Osteocyte (in vitro differentiated cells): ENCODE data around the gene PNMA3. TPM values are rescaled to one million over a fixed set of nuclear protein-coding genes. Genes with fewer than 3 reads are reported as not detected.
"Not testable (repeated sequence)": the region's sequence is repeated elsewhere in the genome, so short reads cannot be mapped to it uniquely, and the experiment has no call there.

Source experiments
- DNase-seq: peaks from one replicate; pipeline ENCODE4 v3.0.0; 2021; ENCODE audit warnings: mixed read lengths; ENCODE audit not compliant: unreplicated experiment; ENCODE audit errors: extremely low spot score
- H3K27ac Mint-ChIP-seq: one replicate; pipeline ENCODE4 v1.8.0; 2021; ENCODE audit warnings: mild to moderate bottlenecking, mixed read lengths; ENCODE audit not compliant: unreplicated experiment
- H3K27me3 Mint-ChIP-seq: one replicate; pipeline ENCODE4 v1.8.0; 2021; ENCODE audit warnings: mixed read lengths; ENCODE audit not compliant: unreplicated experiment
- H3K36me3 Mint-ChIP-seq: one replicate; pipeline ENCODE4 v1.8.0; 2021; ENCODE audit warnings: mixed read lengths; ENCODE audit not compliant: unreplicated experiment
- H3K4me1 Mint-ChIP-seq: one replicate; pipeline ENCODE4 v1.8.0; 2021; ENCODE audit warnings: mixed read lengths; ENCODE audit not compliant: unreplicated experiment
- H3K4me3 Mint-ChIP-seq: one replicate; pipeline ENCODE4 v1.8.0; 2021; ENCODE audit warnings: mild to moderate bottlenecking, moderate library complexity, mixed read lengths; ENCODE audit not compliant: unreplicated experiment
- H3K9me3 Mint-ChIP-seq: one replicate; pipeline ENCODE4 v1.8.0; 2021; ENCODE audit warnings: mixed read lengths; ENCODE audit not compliant: unreplicated experiment
- total RNA-seq: library from RNA; stranded (reverse); gene quantifications from 2 replicates; pipeline ENCODE4 v1.2.1, GENCODE V29; 2021
- TF ChIP-seq, protein P1 (sequence below): fragments of 200-600 bp; sonication (generic); IDR thresholded peaks from 2 replicates; pipeline ENCODE4 v1.5.0; 2021; ENCODE audit warnings: antibody characterized with exemption, mild to moderate bottlenecking, moderate library complexity

The PNMA3 gene
- total RNA-seq, 1 donor from 2014 or later: not detected

GRCh38 chrX:153074935-153075334 is 18.7 kb downstream of the PNMA3 start:
- no peak for DNase-seq
- H3K4me3 Mint-ChIP-seq: no peak overlapping the region
- no peaks in the 10 kb centered on the region for H3K36me3 Mint-ChIP-seq
- no peaks in the 10 kb centered on the region for H3K4me1 Mint-ChIP-seq
- no peaks in the 10 kb centered on the region for H3K27me3 Mint-ChIP-seq
- TF ChIP-seq, protein P1, sequence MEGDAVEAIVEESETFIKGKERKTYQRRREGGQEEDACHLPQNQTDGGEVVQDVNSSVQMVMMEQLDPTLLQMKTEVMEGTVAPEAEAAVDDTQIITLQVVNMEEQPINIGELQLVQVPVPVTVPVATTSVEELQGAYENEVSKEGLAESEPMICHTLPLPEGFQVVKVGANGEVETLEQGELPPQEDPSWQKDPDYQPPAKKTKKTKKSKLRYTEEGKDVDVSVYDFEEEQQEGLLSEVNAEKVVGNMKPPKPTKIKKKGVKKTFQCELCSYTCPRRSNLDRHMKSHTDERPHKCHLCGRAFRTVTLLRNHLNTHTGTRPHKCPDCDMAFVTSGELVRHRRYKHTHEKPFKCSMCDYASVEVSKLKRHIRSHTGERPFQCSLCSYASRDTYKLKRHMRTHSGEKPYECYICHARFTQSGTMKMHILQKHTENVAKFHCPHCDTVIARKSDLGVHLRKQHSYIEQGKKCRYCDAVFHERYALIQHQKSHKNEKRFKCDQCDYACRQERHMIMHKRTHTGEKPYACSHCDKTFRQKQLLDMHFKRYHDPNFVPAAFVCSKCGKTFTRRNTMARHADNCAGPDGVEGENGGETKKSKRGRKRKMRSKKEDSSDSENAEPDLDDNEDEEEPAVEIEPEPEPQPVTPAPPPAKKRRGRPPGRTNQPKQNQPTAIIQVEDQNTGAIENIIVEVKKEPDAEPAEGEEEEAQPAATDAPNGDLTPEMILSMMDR: no peak
- no peak overlapping the region for H3K27ac Mint-ChIP-seq
- H3K9me3 Mint-ChIP-seq: no peaks in the 10 kb centered on the region

- Mint-ChIP-seq H3K4me1 (no peaks in the 10 kb centered on the region), H3K9me3 (no peaks in the 10 kb centered on the region), H3K4me3 (no peak overlapping the region), H3K27me3 (no peaks in the 10 kb centered on the region), H3K36me3 (no peaks in the 10 kb centered on the region), H3K27ac (no peak overlapping the region)
- TF ChIP-seq, protein P1: no peak
- no peak for DNase-seq
Observed at GRCh38 chrX:153075366-153075765, 19.1 kb downstream of the PNMA3 start.

- H3K36me3 Mint-ChIP-seq, H3K9me3 Mint-ChIP-seq, H3K4me1 Mint-ChIP-seq, H3K4me3 Mint-ChIP-seq, H3K27me3 Mint-ChIP-seq, DNase-seq, H3K27ac Mint-ChIP-seq: not testable (repeated sequence)
Observed at GRCh38 chrX:153077437-153078135, 21.3 kb downstream of the PNMA3 start.

DNA sequence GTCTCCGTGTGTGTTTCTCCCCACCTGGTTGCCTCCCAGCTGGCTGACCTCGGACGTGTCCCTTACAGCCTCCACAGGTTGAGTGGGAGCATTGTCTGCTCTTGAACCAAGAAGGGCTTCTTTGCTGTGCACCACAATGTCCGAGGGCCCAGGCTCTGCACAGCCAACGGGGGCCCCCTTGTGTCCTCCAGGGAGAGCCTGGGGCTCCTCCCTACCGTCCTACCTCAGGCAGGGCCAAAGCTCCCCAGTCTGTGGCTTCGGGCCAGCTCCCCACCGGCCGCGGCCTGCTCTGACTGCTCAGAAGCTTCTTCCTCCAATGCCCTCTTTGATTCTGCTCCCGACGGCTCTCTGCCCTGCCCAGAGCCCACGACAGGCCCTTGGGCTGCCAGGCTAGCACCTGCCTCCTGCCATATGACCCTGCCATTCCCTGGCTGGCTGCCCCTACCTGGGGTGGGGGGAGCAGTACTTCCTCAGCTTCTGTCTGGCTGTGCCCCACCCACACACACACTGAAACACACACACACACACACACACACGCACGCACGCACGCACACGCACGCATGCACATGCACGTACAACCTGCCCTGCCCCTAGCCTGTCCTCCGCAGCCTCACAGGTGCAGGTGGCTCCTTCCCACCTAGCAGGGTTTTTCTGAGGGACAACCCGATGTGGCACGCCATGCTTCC is 27.1 kb downstream of the PNMA3 start:
- not testable (repeated sequence) for DNase-seq, H3K36me3 Mint-ChIP-seq, H3K4me1 Mint-ChIP-seq, H3K27me3 Mint-ChIP-seq, H3K27ac Mint-ChIP-seq, H3K9me3 Mint-ChIP-seq, H3K4me3 Mint-ChIP-seq

DNA sequence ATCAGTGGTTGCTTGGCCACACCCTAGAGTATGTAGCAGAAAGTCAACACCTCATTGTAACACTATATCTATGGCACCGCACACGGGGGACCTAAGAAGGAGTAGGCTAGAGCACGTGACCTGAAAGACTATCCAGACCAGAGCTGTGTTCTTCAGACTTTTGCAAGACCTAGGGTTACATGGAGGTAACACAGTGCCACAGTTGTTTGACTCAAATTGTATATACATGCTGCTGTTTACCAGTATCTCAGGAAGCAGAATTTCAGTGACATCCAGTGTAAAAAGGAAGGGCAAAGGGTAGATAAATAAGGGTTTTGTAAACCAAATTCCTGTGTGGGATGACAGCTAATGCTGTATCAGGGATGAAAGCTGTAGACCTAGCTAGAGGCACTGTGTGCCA is 46.1 kb downstream of the PNMA3 start:
- H3K4me1 Mint-ChIP-seq: no peaks in the 10 kb centered on the region
- peaks cover 3% of the 10 kb centered on the region for H3K27me3 Mint-ChIP-seq
- H3K9me3 Mint-ChIP-seq: peaks cover 40% of the 10 kb centered on the region
- no peak overlapping the region for H3K27ac Mint-ChIP-seq
- DNase-seq: no peak
- TF ChIP-seq, protein P1: no peak
- no peaks in the 10 kb centered on the region for H3K36me3 Mint-ChIP-seq
- no peak overlapping the region for H3K4me3 Mint-ChIP-seq

DNA sequence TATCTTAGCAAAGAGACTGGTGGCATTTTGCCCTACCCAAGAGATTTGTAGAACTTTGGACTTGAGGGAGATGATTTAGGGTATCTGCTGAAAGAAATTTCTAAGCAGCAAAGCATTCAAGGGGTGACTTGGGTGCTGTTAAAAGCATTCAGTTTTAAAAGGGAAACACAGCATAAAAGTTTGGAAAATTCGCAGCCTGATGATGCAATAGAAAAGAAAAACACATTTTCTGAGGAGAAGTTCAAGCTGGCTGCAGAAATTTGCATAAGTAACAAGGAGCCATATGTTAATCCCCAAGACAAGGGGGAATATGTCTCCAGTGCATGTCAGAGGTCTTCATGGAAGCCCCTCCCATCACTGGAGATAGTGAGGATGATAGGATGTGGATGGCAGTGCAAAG is 48.7 kb downstream of the PNMA3 start:
- H3K27me3 Mint-ChIP-seq, H3K4me3 Mint-ChIP-seq, H3K4me1 Mint-ChIP-seq, H3K27ac Mint-ChIP-seq, H3K36me3 Mint-ChIP-seq, DNase-seq: not testable (repeated sequence)
- peaks cover 40% of the 10 kb centered on the region for H3K9me3 Mint-ChIP-seq

- H3K4me3 Mint-ChIP-seq, H3K4me1 Mint-ChIP-seq: not testable (repeated sequence)
- H3K9me3 Mint-ChIP-seq: peaks cover 31% of the 10 kb centered on the region
Observed at GRCh38 chrX:153106092-153106801, 50.0 kb downstream of the PNMA3 start.

More at GRCh38 chrX:153106092-153106801, 50.0 kb downstream of the PNMA3 start:
- not testable (repeated sequence) for H3K27me3 Mint-ChIP-seq, H3K36me3 Mint-ChIP-seq, DNase-seq, H3K27ac Mint-ChIP-seq
